HG03575 (cell line): ENCODE data around the gene LEPR.

Experiments
- ATAC-seq: cut with Tn5 transposase; IDR thresholded peaks from one replicate; pipeline ENCODE4 v1.9.1; 2021; ENCODE audit not compliant: unreplicated experiment, insufficient number of reproducible peaks, low FRiP score; ENCODE audit errors: extremely low read depth

The LEPR gene

GRCh38 chr1:65409314-65409713, 11.2 kb upstream of the LEPR start:
- ATAC-seq, result no peak

DNA sequence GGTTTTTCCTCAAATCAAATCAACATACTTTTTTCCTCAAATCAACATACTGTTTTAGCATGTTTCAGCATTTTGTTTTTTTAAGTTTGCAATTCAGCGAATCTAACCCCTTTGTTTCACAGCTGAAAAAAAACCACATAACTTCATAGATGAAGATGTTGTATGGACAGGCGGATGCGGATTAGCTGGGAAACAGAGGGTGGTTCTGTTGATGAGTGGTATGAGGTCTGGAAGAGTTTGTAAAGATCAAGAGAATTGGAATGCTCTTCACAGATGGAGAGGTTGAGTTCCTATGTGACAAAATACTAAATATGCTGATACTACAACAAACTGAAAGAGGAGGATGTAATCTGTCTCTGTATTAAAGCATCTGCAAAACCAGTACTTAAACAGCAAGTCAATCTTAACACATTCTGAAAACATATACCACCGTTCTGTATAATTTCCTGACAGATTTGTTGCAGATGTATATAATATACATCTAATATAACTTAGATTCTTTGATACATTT, 10.6 kb upstream of the LEPR start:
- no peak for ATAC-seq

- no peak for ATAC-seq
Observed at GRCh38 chr1:65412256-65412983, 8.0 kb upstream of the LEPR start.

DNA sequence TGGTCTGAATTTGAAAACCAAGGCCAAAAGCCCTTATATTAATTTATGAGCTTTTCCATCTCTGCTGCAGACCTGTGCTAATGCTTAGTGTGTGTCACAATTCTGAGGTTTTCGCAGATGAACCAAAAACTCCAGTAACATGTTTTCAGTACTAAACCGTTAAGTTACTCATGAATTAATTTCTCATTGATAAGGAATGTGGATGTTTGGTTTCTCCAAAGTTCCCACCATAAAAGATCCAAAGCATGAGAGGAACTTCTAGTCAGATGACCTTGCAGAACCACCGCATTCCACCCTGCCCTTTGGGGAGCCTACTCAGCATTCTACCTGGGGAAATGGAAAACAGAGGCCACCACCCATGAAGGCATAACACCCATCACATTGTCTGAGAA, 7.5 kb upstream of the LEPR start:
- ATAC-seq, result no peak

DNA sequence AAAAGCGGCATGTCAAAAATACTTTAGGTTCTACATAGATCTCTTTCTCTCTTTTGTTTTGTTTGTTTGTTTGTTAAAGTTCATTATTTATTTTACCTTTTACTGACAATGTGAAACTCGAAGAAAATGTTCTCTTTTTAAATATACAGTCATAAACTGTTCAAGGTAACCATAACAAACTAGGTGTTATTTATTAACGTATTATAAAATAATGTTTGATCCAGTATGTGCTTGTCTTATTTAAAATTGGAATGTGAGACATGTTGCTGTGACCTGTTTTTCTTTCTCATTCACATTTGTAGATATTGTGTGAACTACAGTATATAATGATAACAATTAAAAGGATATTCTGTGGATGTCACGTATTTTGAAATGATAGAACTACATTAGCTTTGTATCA, 5.9 kb upstream of the LEPR start:
- ATAC-seq, result no peak

DNA sequence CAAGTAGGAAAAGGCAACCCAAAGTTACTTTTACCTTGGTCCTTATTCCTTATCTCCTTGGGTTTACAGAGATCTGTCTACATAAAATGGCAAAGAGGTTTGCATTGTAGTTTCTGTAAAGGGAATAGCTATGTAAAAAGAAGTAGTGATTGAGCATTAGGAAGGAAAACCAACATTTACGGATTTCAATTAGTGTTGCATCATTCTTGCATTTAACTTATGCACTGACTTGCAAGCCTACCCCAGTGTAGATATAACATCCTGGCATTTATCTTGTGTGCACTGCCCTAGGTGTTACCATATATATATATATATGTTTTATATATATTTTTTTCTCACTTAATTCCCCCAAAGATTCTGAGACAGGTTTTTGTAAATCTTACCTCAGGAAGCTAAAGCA, 3.7 kb upstream of the LEPR start:
- ATAC-seq, result no peak

GRCh38 chr1:65417729-65418128, 2.7 kb upstream of the LEPR start:
- ATAC-seq, result no peak

GRCh38 chr1:65418522-65419185, 1.8 kb upstream of the LEPR start:
- ATAC-seq, result no peak

GRCh38 chr1:65419681-65420589, 533 bp upstream of the LEPR start:
- peak; percentile 76 for ATAC-seq

- no peak for ATAC-seq
Observed at GRCh38 chr1:65421351-65422025, 1.0 kb downstream of the LEPR start.

DNA sequence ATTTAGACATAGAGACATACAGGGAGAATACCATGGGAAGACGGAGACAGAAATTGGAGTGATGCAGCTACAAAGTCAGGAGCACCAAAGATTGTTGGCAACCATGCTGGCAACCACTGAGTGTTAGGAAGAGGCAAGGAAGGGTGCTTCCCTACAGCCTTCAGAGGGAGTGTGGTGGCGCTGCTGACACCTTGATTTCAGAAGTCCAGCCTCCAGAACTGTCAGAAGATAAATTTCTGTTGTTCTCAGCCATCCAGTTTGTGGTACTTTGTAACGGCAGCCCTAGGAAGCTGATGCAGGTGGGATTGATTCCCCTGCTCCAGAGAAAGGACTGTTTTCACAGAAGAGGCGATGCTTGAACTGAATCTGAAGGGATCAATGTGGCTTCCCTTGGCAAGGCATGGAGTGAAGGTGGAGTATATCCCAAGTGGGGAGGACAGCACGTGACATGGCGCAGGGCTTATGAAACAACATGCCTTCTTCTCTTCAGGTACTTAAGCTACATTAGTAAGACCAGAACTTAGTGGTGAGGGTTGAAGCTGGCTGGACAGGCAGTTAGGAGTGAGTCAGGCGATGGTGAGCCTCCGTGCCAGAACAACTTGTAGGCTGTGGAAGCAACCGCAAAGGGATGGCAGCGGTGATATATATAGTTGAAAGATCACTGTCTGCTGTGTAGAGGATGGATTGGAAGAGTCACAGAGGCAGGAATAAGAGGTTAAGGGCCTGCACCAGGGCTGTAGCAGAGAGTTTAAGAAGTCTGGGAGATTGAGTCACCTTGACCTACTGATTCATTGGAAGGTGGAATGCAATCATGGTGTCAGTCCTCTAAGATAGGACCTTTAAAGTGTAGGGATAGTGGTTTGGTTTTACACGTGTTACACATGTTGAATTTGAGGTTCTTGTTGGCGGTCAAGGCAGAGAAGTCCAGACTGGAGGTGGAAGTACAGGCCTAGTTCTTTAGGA, 2.1 kb downstream of the LEPR start:
- no peak for ATAC-seq

- no peak for ATAC-seq
Observed at GRCh38 chr1:65423884-65424572, 3.6 kb downstream of the LEPR start.

DNA sequence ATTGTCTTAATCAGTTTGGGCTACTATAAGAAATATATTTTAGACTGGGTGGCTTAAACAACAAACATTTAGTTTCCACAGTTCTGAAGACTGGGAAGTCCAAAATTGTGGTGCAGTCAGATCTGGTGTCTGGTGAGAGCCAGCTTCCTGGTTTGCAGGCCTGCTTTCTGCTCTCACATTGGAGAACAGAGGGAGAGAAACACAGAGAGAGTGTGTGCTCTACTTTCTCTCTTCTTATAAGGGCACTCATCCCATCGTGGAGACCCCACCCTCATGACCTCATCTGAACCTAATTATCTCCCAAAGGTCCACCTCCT, 4.1 kb downstream of the LEPR start:
- no peak for ATAC-seq

- ATAC-seq, result no peak
Observed at GRCh38 chr1:65425006-65425405, 4.5 kb downstream of the LEPR start.

- no peak for ATAC-seq
Observed at GRCh38 chr1:65425697-65426096, 5.2 kb downstream of the LEPR start.

GRCh38 chr1:65429078-65429477, 8.6 kb downstream of the LEPR start:
- no peak for ATAC-seq

GRCh38 chr1:65429806-65430205, 9.3 kb downstream of the LEPR start:
- no peak for ATAC-seq
